Gastrocnemius medialis (tissue), 4 donors: ENCODE measurements around the gene LDB3.
"Not testable (repeated sequence)": the region's sequence is repeated elsewhere in the genome, so short reads cannot be mapped to it uniquely, and the experiment has no call there.

Experiments
- CTCF ChIP-seq, 5 experiments: fragments of 450-650 bp in 3 of 5; fragments of 200-600 bp in 2 of 5; sonication (generic) in 2 of 5; IDR thresholded peaks in 4 of 5; conservative IDR thresholded peaks in 1 of 5; 1 replicate in 4 of 5; 2 replicates in 1 of 5; pipeline ENCODE4 v1.5.1; 2016 to 2019; ENCODE audit warnings: antibody characterized with exemption in 5 of 5, mild to moderate bottlenecking in 3 of 5, moderate library complexity in 3 of 5
- POLR2A ChIP-seq, 2 donors: fragments of 450-650 bp; IDR thresholded peaks; one replicate each; pipeline ENCODE4 v1.6.1; 2017; ENCODE audit warnings: antibody characterized with exemption in 2 of 2, mild to moderate bottlenecking in 2 of 2, moderate library complexity in 2 of 2

GRCh38 chr10:86645621-86646165 lies 22.6 kb upstream of the LDB3 start:
- TF ChIP-seq CTCF (IDR thresholded peaks at IDR 0.05 in 4 of 5, conservative IDR thresholded peaks at IDR 0.05 in 1 of 5); POLR2A (IDR thresholded peaks at IDR 0.05): not testable (repeated sequence)
